H1 (cell line): ENCODE data around the gene CCDC148. TPM values are rescaled to one million over a fixed set of nuclear protein-coding genes. Genes with fewer than 3 reads are reported as not detected.

ENCODE experiments used
- SIN3A ChIP-seq, 2 experiments: IDR thresholded peaks in 1 of 2; conservative IDR thresholded peaks in 1 of 2; 2 replicates each; pipeline ENCODE4 v1.6.1; 2011 to 2012; ENCODE audit warnings: low read length in 2 of 2, improper control_type of control experiment in 1 of 2, low read depth in 1 of 2, mild to moderate bottlenecking in 1 of 2
- SIX5 ChIP-seq: IDR thresholded peaks from 2 replicates; pipeline ENCODE4 v1.6.1; 2011; ENCODE audit warnings: mild to moderate bottlenecking, low read depth, low read length
- SP4 ChIP-seq: IDR thresholded peaks from 2 replicates; pipeline ENCODE4 v1.6.1; 2012; ENCODE audit warnings: low read length, inconsistent platforms
- TAF7 ChIP-seq: optimal IDR thresholded peaks from 2 replicates; pipeline ENCODE3; 2011; ENCODE audit warnings: low read depth, mild to moderate bottlenecking, inconsistent platforms, low read length, moderate library complexity, borderline replicate concordance
- polyA plus RNA-seq, 7 experiments: library from polyadenylated mRNA; depleted of rRNA in 3 of 7; stranded (reverse) in 5 of 7; unstranded in 2 of 7; fragments of >200 nt in 5 of 7; fragments of 200-250 nt in 2 of 7; gene quantifications; 1 replicate in 5 of 7; 2 replicates in 1 of 7; 4 replicates in 1 of 7; pipeline versions ENCODE4 v1.2.1 to v1.2.3, GENCODE V29; 2011 to 2013; ENCODE audit warnings: missing spikeins in 2 of 7, mixed read lengths in 2 of 7
- total RNA-seq: library from RNA; stranded (reverse); fragmentation: NEBNext Ultra II Directional; extraction: Animal tissue kit (Norgen Biotek cat#: 25700); gene quantifications from 2 replicates; pipeline ENCODE4 v1.2.1, GENCODE V29; 2021

Gene CCDC148
- total and polyA plus RNA-seq, 2 of the 8 experiments (the other 6 are each of a cell fraction or from before 2014, with no cell fraction given) = 0.45 to 1.3 TPM

GRCh38 chr2:158482594-158482993 lies 26.0 kb upstream of the CCDC148 start (continued):
- TF ChIP-seq SIN3A (conservative IDR thresholded peaks at IDR 0.05 in 1 of 2, IDR thresholded peaks at IDR 0.05 in 1 of 2; ENCODE audit: low read depth in 1 of 2, low read length in 2 of 2) (no peak), TAF7 (no peak), SP4 (no peak), SIX5 (no peak)
